Neuronal stem cell (in vitro differentiated cells): ENCODE results near the gene SGK1.
A peak's percentile ranks its signal among the peaks of the same experiment; 100 is the strongest.
"Not testable (repeated sequence)": the region's sequence is repeated elsewhere in the genome, so short reads cannot be mapped to it uniquely, and the experiment has no call there.

ENCODE experiments used
- DNase-seq: peaks from one replicate; pipeline ENCODE4 v3.0.0-alpha.2; 2013; ENCODE audit warnings: low spot score
- H2AFZ ChIP-seq: one replicate; pipeline ENCODE4 v1.6.1; 2013; ENCODE audit warnings: mild to moderate bottlenecking, low read length, inconsistent platforms
- H2AK5ac ChIP-seq: 2 replicates; pipeline ENCODE4 v1.6.1; 2013; ENCODE audit warnings: low read depth, mild to moderate bottlenecking, inconsistent platforms, low read length, moderate library complexity, mixed read lengths
- H2BK120ac ChIP-seq: 2 replicates; pipeline ENCODE4 v1.6.1; 2013; ENCODE audit warnings: low read depth, mild to moderate bottlenecking, inconsistent platforms, low read length, moderate library complexity, mixed read lengths
- H2BK12ac ChIP-seq: one replicate; pipeline ENCODE4 v1.6.1; 2013; ENCODE audit warnings: low read length, inconsistent platforms
- H2BK15ac ChIP-seq: 2 replicates; pipeline ENCODE4 v1.6.1; 2013; ENCODE audit warnings: mild to moderate bottlenecking, low read length, inconsistent platforms, mixed read lengths
- H2BK5ac ChIP-seq: one replicate; pipeline ENCODE4 v1.6.1; 2013; ENCODE audit warnings: inconsistent platforms, mild to moderate bottlenecking, low read length, moderate library complexity
- H3K14ac ChIP-seq: one replicate; pipeline ENCODE4 v1.6.1; 2013; ENCODE audit warnings: low read length, inconsistent platforms
- H3K18ac ChIP-seq: 2 replicates; pipeline ENCODE4 v1.6.1; 2013; ENCODE audit warnings: low read length, inconsistent platforms
- H3K23ac ChIP-seq: 2 replicates; pipeline ENCODE4 v1.6.1; 2013; ENCODE audit warnings: low read depth, mild to moderate bottlenecking, mixed read lengths, low read length, inconsistent platforms; ENCODE audit not compliant: poor library complexity
- H3K27ac ChIP-seq: replicated peaks from 3 replicates; pipeline ENCODE4 v1.5.1; 2013; ENCODE audit warnings: low read length, inconsistent platforms
- H3K27me3 ChIP-seq, 3 experiments: 2 replicates each; pipeline ENCODE4 v1.6.1; 2013; ENCODE audit warnings: low read length in 3 of 3, mild to moderate bottlenecking in 2 of 3, inconsistent platforms in 1 of 3, low read depth in 1 of 3, mixed read lengths in 1 of 3, moderate library complexity in 1 of 3; ENCODE audit not compliant: control insufficient read depth in 3 of 3, insufficient read depth in 3 of 3
- H3K36me3 ChIP-seq, 2 donors: replicated peaks in 1 of 2; 2 replicates each; pipeline ENCODE4 v1.6.1; 2013; ENCODE audit warnings: low read length in 2 of 2; ENCODE audit not compliant: control insufficient read depth in 2 of 2, insufficient read depth in 2 of 2
- H3K4ac ChIP-seq: 2 replicates; pipeline ENCODE4 v1.6.1; 2013; ENCODE audit warnings: inconsistent platforms, mild to moderate bottlenecking, low read length, moderate library complexity
- H3K4me1 ChIP-seq, 2 donors: 1 replicate in 1 of 2; 2 replicates in 1 of 2; pipeline ENCODE4 v1.6.1; 2013; ENCODE audit warnings: low read length in 2 of 2, low read depth in 1 of 2; ENCODE audit not compliant: control insufficient read depth in 2 of 2, insufficient read depth in 1 of 2
- H3K4me2 ChIP-seq: one replicate; pipeline ENCODE4 v1.6.1; 2013; ENCODE audit warnings: mild to moderate bottlenecking, low read length, inconsistent platforms; ENCODE audit not compliant: insufficient read depth, poor library complexity, severe bottlenecking
- H3K4me3 ChIP-seq, 2 donors: 2 replicates each; pipeline ENCODE4 v1.5.1; 2013; ENCODE audit warnings: low read length in 2 of 2, mild to moderate bottlenecking in 2 of 2, inconsistent platforms in 1 of 2, moderate library complexity in 1 of 2
- H3K79me1 ChIP-seq: one replicate; pipeline ENCODE4 v1.6.1; 2013; ENCODE audit warnings: low read depth, mild to moderate bottlenecking, inconsistent platforms, low read length, moderate library complexity
- H3K9ac ChIP-seq: one replicate; pipeline ENCODE4 v1.6.1; 2013; ENCODE audit warnings: mild to moderate bottlenecking, low read depth, low read length, inconsistent platforms; ENCODE audit not compliant: poor library complexity
- H3K9me3 ChIP-seq, 2 donors: replicated peaks in 1 of 2; 2 replicates each; pipeline versions ENCODE3 to v1.6.1; 2013; ENCODE audit warnings: low read length in 2 of 2, mild to moderate bottlenecking in 2 of 2, inconsistent platforms in 1 of 2, low read depth in 1 of 2, mixed read lengths in 1 of 2, moderate library complexity in 1 of 2; ENCODE audit not compliant: control insufficient read depth in 2 of 2, insufficient read depth in 1 of 2
- H4K8ac ChIP-seq: one replicate; pipeline ENCODE4 v1.6.1; 2013; ENCODE audit warnings: low read depth, mild to moderate bottlenecking, inconsistent platforms, low read length, moderate library complexity
- H4K91ac ChIP-seq: one replicate; pipeline ENCODE4 v1.6.1; 2013; ENCODE audit warnings: low read length, low read depth, mild to moderate bottlenecking, inconsistent platforms; ENCODE audit not compliant: poor library complexity
- WGBS, 2 donors: extraction: QIAGEN DNeasy Blood & Tissue Kit; methylation state at CpG; one replicate each; pipeline ENCODE4 v1.1.7; 2013; ENCODE audit warnings: missing lambda C conversion rate in 2 of 2, mixed read lengths in 1 of 2; ENCODE audit not compliant: insufficient read length in 2 of 2, insufficient replicate concordance in 1 of 2; ENCODE audit errors: extremely low coverage in 2 of 2; 5-methylcytosine and 5-hydroxymethylcytosine counted together

SGK1 gene

DNA sequence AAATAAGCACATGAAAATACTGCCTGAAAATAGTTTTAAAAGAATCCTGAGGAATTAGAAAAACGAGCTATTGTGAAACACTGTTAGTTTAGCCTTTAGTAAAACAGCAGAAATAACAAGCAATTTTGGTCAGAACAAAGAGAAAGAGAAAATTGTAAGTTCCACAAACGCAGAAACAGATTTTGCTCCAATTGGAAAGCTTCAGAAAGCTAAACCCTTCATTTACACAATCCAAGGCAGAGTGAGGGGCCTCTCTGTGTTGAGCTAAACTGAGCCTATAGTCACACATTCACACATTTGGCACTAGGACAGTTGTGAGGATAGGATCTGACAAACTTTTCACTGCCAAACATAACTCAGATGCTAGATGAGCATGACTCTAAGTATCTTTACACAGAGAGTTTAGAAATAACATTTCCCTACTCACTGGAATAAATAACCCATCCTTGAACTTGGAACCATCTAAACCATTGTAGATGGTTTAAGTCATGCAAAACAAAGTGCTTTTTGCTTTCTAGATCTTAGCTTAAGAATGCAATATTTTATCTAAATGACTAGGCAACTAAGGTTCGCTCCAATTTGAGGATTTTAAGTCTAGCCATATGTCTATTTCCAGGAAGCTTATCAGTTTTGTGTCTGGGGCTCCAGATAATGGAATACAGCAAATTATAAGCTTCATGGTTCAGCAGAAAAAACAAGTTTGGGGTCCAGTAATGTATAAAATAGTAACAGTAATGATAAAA lies 122.6 kb downstream of the SGK1 start:
- Histone ChIP-seq H2BK12ac (no peak overlapping the region), H3K14ac (no peak overlapping the region), H3K27ac (no peak overlapping the region), H3K27me3 (no peaks in the 10 kb centered on the region), H3K4me1 (no peaks in the 10 kb centered on the region), H3K9ac (no peak overlapping the region), H3K4me3 (no peak overlapping the region), H4K8ac (no peak overlapping the region), H2AFZ (no peak overlapping the region), H3K9me3 (no peaks in the 10 kb centered on the region), H3K18ac (no peak overlapping the region), H3K23ac (no peak overlapping the region), H3K36me3 (no peaks in the 10 kb centered on the region), H2BK120ac (no peak overlapping the region), H4K91ac (no peak overlapping the region), H2BK5ac (no peak overlapping the region), H2AK5ac (no peak overlapping the region), H3K4ac (no peak overlapping the region), H2BK15ac (no peak overlapping the region), H3K4me2 (no peak overlapping the region), H3K79me1 (no peaks in the 10 kb centered on the region)
- no peak for DNase-seq
- WGBS, 2 donors, result no CpG with 5 or more reads among the region's 3 CpGs

DNA sequence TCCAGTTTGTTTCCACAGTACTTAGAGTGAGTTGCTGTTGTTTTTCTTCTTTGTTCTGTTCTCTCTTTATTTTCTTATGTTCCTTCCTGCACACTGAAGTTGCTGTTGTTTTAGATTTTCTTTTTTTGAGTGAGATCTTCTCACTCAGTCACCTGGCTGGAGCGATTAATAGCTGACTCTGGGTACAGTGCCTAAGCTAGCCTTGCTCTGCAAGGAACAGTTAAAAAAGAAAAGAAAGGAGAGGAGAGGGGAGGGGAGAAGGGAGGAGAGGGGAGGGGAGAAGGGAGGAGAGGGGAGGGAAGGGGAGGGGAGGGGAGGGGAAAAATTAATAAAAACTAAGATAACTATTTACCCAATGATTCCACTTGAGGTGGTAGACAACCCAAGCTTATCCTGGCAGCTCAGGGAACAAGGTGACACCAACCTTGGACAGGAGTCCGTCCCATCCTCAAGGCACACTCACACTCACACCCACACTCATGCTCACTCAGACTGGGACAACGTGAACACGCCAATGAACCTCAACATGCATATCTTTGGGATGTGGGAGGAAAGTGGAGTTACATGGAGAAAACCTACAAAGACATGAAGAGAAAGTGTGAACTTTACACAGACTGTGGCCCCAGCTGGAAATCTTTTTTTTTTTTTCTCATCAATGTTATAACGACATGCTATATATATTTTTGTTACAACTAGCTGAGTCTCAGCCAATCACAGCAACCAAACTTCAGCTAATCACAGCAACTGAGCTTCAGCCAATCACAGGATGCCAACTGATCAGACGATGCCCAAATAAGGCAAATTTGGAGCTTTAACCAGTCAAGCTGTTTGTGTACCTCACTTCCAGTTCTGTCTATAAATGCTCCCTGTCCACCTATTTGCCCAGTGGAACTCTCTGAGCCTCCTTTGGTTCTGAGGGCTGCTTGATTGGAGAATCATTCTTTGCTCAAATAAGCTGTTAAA lies 124.1 kb downstream of the SGK1 start:
- no peaks in the 10 kb centered on the region for H3K9me3 ChIP-seq
- no peak overlapping the region for H2AFZ ChIP-seq
- no CpG with 5 or more reads among the region's 6 CpGs for WGBS, 2 donors

DNA sequence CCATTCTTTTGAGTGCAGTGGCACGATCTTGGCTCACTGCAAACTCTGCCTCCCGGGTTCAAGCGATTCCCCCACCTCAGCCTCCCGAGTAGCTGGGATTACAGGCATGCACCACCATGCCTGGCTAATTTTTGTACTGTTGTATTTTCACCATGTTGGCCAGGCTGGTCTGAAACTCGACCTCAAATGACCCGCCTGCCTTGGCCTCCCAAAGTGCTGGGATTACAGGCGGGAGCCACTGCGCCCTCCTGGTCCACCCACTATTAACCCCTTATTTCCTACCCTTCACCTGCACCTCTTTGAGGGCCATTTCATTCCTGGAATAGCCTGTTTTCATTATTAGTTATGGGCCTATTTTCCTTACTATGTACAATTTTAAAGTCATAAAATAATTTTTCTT lies 125.3 kb downstream of the SGK1 start:
- H3K27ac ChIP-seq, H3K4me3 ChIP-seq, H2AFZ ChIP-seq, H3K14ac ChIP-seq, H2AK5ac ChIP-seq, H3K79me1 ChIP-seq, H2BK120ac ChIP-seq, H3K18ac ChIP-seq, H2BK15ac ChIP-seq, H2BK12ac ChIP-seq, H2BK5ac ChIP-seq, H3K4me1 ChIP-seq, H3K36me3 ChIP-seq, H3K23ac ChIP-seq, H3K9me3 ChIP-seq, H3K4ac ChIP-seq, DNase-seq, H3K4me2 ChIP-seq, H3K27me3 ChIP-seq, H4K91ac ChIP-seq, H3K9ac ChIP-seq: not testable (repeated sequence)
- peak overlapping the region; percentile 43 for H4K8ac ChIP-seq
- no CpG with 5 or more reads among the region's 8 CpGs for WGBS, 2 donors

More for the DNA sequence above, 124.1 kb downstream of the SGK1 start:
- H3K4ac ChIP-seq, result no peak overlapping the region
- H3K27ac ChIP-seq, result no peak overlapping the region
- H4K91ac ChIP-seq, result no peak overlapping the region
- no peak overlapping the region for H2AK5ac ChIP-seq
- H3K18ac ChIP-seq, result no peak overlapping the region
- H3K4me2 ChIP-seq, result no peak overlapping the region
- H3K14ac ChIP-seq, result no peak overlapping the region
- no peak overlapping the region for H3K4me3 ChIP-seq
- H2BK12ac ChIP-seq, result no peak overlapping the region
- H3K36me3 ChIP-seq, result no peaks in the 10 kb centered on the region
- no peaks in the 10 kb centered on the region for H3K4me1 ChIP-seq
- no peaks in the 10 kb centered on the region for H3K27me3 ChIP-seq
- no peak overlapping the region for H2BK15ac ChIP-seq
- no peak overlapping the region for H3K23ac ChIP-seq
- H3K79me1 ChIP-seq, result no peaks in the 10 kb centered on the region
- no peak overlapping the region for H2BK5ac ChIP-seq
- no peak overlapping the region for H2BK120ac ChIP-seq
- no peak overlapping the region for H4K8ac ChIP-seq
- no peak for DNase-seq
- no peak overlapping the region for H3K9ac ChIP-seq

DNA sequence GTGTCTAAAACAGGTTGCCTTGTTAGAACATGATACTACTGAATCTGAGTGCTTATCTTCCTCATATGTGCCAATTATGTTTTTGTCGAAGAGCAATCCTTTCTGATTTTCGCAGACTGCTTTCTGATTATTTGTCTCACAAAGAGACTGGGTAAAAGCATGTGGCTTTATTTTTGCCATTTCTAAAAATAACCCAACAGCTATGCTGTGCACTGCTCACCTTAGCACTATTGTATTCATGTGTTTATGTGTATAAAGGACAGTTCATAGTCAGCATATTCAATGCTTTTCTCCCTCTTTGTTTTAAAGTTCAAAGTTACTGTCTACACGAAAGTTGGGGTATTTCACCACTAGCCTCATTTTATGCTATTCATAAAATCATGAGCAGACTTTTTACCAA lies 127.0 kb downstream of the SGK1 start:
- H2BK120ac ChIP-seq, result no peak overlapping the region
- no peak overlapping the region for H3K9ac ChIP-seq
- no peak overlapping the region for H3K4ac ChIP-seq
- H3K23ac ChIP-seq, result no peak overlapping the region
- H3K9me3 ChIP-seq, result no peaks in the 10 kb centered on the region
- no peak overlapping the region for H4K91ac ChIP-seq
- H3K4me3 ChIP-seq, result no peak overlapping the region
- H2BK12ac ChIP-seq, result no peak overlapping the region
- H2AK5ac ChIP-seq, result no peak overlapping the region
- no peaks in the 10 kb centered on the region for H3K4me1 ChIP-seq
- no peaks in the 10 kb centered on the region for H3K79me1 ChIP-seq
- no peak overlapping the region for H2BK15ac ChIP-seq
- H4K8ac ChIP-seq, result no peak overlapping the region
- no peak overlapping the region for H3K4me2 ChIP-seq
- H3K27me3 ChIP-seq, result no peaks in the 10 kb centered on the region
- no peak overlapping the region for H2BK5ac ChIP-seq
- H3K18ac ChIP-seq, result no peak overlapping the region
- H2AFZ ChIP-seq, result no peak overlapping the region
- no peaks in the 10 kb centered on the region for H3K36me3 ChIP-seq
- DNase-seq, result no peak
- no peak overlapping the region for H3K14ac ChIP-seq
- no CpG with 5 or more reads among the region's 3 CpGs for WGBS, 2 donors
- no peak overlapping the region for H3K27ac ChIP-seq
